ENCODE measurements around the gene TPX2. TPM values are rescaled to one million over a fixed set of nuclear protein-coding genes. Genes with fewer than 3 reads are reported as not detected.
A peak's percentile ranks its signal among the peaks of the same experiment; 100 is the strongest.

TPX2 gene
- 10 to 100 TPM; 46.9 to 50.8 (median 48.5) TPM for polyA plus RNA-seq (ENCODE audit: insufficient read length in 4 of 4)

- DNase-seq (ENCODE audit: low read depth in 4 of 4, low spot score in 3 of 4): peak; percentile 88 to 96 (median 96)
Measured at GRCh38 chr20:31738729-31739549, at the start of gene TPX2. TSS of gene TPX2 (plus strand) at chr20:31739290. CDS start at chr20:31757477, 18,187 bp downstream.

GRCh38 chr20:31690124-31690666 lies 48.9 kb upstream of the TPX2 start:
- DNase-seq (ENCODE audit: low read depth in 4 of 4, low spot score in 3 of 4): no peak

GRCh38 chr20:31691646-31692275 lies 47.3 kb upstream of the TPX2 start:
- DNase-seq (ENCODE audit: low read depth in 4 of 4, low spot score in 3 of 4): no peak

- no peak for DNase-seq (ENCODE audit: low read depth in 4 of 4, low spot score in 3 of 4)
Measured at GRCh38 chr20:31693402-31693801, 45.7 kb upstream of the TPX2 start.

- no peak for DNase-seq (ENCODE audit: low read depth in 4 of 4, low spot score in 3 of 4)
Measured at GRCh38 chr20:31693987-31694661, 45.0 kb upstream of the TPX2 start.

- DNase-seq (ENCODE audit: low read depth in 4 of 4, low spot score in 3 of 4): no peak
Measured at GRCh38 chr20:31694842-31695593, 44.1 kb upstream of the TPX2 start.

- DNase-seq (ENCODE audit: low read depth in 4 of 4, low spot score in 3 of 4): no peak
Measured at GRCh38 chr20:31695849-31696804, 43.0 kb upstream of the TPX2 start.

- DNase-seq (ENCODE audit: low read depth in 4 of 4, low spot score in 3 of 4): no peak
Measured at GRCh38 chr20:31698243-31698802, 40.8 kb upstream of the TPX2 start.

- DNase-seq (ENCODE audit: low read depth in 4 of 4, low spot score in 3 of 4): no peak
Measured at GRCh38 chr20:31698803-31699718, 40.0 kb upstream of the TPX2 start.

- DNase-seq (ENCODE audit: low read depth in 4 of 4, low spot score in 3 of 4): no peak
Measured at GRCh38 chr20:31699801-31700728, 39.0 kb upstream of the TPX2 start.

- DNase-seq (ENCODE audit: low read depth in 4 of 4, low spot score in 3 of 4): no peak
Measured at GRCh38 chr20:31700747-31701146, 38.3 kb upstream of the TPX2 start.

- DNase-seq (ENCODE audit: low read depth in 4 of 4, low spot score in 3 of 4): no peak
Measured at GRCh38 chr20:31701591-31701990, 37.5 kb upstream of the TPX2 start.

GRCh38 chr20:31704225-31705119 lies 34.6 kb upstream of the TPX2 start:
- DNase-seq (ENCODE audit: low read depth in 4 of 4, low spot score in 3 of 4): no peak

GRCh38 chr20:31705191-31705590 lies 33.9 kb upstream of the TPX2 start:
- DNase-seq (ENCODE audit: low read depth in 4 of 4, low spot score in 3 of 4): no peak

GRCh38 chr20:31705598-31706597 lies 33.2 kb upstream of the TPX2 start:
- DNase-seq (ENCODE audit: low read depth in 4 of 4, low spot score in 3 of 4): no peak

All from right renal pelvis (tissue), 4 donors.